ENCODE measurements around the gene MAMDC4.

MAMDC4 gene

DNA sequence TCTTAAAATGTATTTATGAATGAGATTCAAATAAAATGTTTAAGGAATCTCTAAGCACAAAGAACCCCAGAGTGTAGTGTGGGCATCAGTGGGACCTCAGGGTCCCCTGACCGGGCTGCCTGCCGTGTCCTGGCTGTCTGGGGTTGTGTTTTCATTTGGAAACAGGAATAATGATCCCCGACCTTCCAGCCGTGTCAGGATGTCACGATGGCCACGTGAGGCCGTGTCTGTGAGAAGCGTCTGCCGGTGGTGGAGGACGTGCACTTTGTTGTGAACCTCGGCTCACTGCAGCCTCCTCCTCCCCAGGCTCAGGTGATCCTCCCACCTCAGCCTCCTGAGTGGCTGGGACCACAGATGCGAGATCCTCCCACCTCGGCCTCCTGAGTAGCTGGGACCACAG lies 38.5 kb downstream of the MAMDC4 start:
- DNase-seq (ENCODE audit: low read depth, low spot score), result no peak

DNA sequence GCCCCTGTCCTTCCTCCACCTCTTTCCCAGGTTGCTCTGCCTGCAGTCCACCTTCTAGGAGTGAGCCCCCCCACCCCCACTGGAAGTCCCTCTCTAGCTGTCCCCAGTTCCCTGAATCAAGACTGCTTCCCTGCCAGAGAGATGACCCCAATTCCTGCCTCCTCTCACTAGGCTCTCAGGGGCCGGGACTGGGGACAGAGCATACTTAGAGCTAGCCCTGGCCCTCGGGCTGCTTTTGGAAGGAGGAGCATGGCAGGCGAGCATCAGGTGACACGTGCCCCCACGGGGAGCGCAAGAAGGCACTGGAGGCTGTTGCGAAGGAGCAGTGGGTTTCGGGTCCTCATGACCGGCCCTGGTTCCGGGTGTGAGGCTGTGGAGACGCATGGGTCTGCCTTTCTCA lies 43.9 kb downstream of the MAMDC4 start:
- DNase-seq (ENCODE audit: low read depth, low spot score), result no peak

DNA sequence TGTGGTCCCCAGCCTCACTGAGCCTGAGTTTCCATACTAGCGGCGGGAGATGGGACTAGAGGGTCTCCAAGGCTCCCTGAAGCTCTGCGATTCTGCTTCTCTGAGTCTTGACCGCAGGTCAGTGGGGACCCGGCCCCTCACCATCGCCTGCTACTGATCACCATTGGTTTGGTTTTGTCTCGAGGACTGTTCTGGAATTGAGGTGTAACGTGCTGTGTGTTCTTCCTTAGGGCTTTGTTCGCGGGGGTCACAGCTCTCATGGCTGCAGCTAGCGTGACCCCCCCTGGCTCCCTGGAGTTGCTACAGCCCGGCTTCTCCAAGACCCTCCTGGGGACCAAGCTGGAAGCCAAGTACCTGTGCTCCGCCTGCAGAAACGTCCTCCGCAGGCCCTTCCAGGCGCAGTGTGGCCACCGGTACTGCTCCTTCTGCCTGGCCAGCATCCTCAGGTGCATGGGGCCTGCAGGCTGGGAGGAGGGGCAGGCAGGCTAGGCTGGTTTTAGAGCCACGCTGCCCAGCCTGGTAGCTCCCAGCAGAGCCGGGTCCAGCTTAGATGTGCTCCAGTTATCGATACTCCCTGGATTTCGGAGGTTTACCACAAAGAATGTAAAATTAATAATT lies 46.4 kb downstream of the MAMDC4 start:
- no peak for DNase-seq (ENCODE audit: low read depth, low spot score)

DNA sequence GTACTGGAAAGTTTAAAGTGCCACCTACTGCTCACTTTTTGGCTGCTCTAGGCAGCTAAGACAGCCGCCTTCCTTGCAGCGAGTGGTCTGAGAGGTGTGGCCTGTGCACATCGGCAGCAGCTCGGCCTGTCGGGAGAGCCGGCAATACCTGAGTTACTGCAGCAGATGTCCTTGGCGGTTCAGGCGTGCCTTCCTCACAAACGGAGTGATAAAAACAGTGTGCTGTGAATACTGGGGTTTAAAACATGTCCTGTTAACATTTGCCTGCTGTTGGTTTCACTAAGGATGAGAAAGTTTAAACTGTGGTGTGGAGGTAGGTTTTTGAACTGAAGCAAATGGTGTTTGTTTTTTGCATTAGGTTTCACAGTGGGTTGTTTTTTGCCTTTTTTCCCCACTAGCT lies 47.0 kb downstream of the MAMDC4 start:
- DNase-seq (ENCODE audit: low read depth, low spot score), result no peak

DNA sequence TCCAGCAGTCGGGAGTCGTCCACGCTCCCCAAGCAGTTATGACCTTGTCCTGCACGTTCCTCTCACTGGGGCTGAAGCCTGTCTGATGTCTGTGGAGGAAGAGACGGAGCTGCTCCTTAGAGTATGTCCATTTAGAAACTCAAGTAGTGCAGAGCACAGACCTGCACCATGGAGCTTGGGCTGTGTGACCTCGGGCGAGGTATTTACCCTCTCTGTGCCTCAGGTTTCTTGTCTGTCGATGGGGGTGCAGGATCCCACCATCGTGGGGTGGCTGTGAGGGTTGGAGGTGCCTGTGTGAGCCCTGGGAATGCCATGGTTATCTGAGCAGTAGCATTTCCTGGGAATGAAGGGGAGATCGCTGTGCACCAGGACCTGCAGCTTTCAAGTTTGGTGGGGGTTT lies 48.4 kb downstream of the MAMDC4 start:
- no peak for DNase-seq (ENCODE audit: low read depth, low spot score)

DNA sequence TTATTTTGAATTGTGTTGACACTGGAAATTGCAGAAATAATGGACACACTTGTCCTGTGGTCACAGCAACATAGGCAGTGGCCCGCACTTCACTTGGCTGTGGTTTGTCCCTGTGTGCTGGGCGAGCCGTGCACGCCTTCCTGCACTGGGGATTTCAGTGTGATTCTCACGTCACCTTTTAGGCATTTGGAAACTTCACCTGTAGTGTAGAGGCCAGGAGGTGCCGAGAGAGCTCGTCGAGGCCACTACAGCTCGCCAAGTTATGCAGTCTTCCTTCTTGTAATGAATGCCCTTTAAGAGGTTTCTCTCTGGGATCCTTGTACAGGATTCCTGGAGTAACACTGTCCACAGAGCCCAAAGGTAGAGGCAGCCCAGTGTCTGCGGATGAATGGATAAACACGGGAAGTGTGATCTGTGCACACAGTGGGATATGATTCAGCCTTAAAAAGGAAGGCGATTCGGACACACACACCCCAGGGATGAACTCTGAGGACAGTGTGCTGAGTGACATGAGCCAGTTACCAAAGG lies 48.9 kb downstream of the MAMDC4 start:
- DNase-seq (ENCODE audit: low read depth, low spot score), result no peak

DNA sequence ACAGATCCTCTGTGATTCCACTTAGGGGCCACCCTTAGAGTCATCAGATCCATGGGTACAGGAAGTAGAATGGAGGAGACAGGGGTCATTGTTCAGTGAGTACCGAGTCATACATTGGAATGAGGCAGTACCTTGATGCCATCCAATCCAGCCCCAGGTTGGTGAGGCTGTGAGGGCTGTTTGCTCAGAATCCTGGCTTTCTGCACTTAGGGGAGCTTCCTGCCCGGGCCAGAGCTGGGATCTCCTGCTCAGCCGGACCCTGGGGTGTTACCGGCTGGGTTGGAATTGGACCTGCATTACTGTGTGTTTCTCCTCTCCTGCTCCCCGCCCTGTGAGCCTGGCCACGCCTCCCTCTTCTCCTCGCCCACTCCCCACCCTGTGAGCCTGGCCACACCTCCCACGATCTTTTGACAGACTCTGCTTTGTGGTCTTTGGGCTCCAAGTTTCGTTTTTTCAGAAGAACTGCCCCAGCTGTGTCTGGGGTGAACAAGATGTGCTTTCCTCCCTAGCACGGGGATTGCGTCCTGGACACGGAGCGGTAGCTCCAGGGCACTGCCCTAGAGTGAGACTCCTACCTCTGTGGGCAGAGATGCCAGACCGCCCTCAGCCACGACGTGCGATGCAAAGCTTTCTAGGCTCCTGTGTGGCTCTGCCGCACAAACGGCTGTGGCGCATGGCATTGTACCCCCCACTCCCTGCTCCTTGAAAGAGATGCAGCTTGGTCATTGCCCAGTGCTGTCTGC lies 49.5 kb downstream of the MAMDC4 start:
- DNase-seq (ENCODE audit: low read depth, low spot score), result no peak

DNA sequence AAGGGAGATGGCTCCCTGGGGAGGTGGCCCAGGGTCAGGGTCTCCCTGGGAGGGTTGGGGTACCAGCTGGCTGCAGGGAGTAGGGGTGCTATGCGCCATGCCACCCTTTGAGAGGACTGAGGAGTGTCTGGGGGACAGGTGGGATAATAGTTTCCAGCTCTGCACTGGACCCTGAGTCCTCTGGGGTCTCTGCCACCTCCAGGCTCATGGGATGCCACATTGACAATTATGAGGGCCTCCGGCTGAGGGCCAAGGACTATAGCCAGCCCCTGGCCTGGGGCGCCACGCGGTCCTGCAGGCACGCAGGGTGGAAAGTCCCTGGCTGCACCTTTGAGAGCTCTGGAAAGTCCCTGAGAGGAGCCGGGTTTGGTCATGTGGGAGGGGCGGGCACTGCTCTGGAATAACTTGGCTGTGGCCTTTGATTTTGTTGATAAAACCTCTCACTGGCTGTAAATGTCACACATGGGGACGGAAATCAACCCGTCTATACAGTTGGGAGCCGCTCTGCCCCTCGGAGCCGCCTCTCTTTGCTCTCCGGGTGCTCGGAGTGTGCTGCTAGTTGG lies 50.2 kb downstream of the MAMDC4 start:
- no peak for DNase-seq (ENCODE audit: low read depth, low spot score)

DNA sequence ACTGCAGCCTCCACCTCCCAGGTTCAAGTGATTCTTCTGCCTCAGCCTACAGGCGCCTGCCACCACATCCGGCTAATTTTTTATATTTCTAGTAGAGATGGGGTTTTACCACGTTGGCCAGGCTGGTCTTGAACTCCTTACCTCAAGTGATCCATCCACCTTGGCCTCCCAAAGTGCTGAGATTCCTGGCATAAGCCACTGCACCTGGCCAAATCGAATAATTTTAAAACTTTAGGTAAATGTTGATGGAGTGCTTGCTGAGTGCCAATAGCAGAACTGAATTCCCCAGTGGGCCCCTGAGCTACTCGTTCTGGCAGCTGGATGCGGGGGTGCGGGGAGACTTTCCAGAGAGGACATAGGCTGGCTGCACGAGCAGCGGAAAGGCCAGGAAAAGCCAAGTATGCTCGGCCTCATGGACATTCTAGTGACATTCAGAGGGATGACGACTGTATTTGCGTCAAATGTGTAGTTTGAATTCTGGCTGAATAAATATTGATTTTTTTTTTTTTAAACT lies 51.0 kb downstream of the MAMDC4 start:
- DNase-seq (ENCODE audit: low read depth, low spot score), result no peak

DNA sequence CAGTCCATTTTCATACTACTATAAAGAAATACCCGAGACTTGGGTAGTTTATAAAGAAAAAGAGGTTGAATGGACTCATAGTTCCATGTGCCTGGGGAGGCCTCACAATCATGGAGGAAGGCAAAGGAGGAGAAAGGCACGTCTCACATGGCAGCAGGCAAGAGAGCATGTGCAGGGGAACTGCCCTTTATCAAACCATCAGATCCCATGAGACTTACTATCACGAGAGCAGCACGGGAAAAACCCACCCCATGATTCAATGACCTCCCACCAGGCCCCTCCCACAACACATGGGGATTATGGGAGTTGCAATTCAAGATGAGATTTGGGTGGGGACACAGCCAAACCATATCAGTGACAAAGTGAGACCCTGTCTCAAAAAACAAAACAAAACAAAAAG lies 54.1 kb downstream of the MAMDC4 start:
- no peak for DNase-seq (ENCODE audit: low read depth, low spot score)

DNA sequence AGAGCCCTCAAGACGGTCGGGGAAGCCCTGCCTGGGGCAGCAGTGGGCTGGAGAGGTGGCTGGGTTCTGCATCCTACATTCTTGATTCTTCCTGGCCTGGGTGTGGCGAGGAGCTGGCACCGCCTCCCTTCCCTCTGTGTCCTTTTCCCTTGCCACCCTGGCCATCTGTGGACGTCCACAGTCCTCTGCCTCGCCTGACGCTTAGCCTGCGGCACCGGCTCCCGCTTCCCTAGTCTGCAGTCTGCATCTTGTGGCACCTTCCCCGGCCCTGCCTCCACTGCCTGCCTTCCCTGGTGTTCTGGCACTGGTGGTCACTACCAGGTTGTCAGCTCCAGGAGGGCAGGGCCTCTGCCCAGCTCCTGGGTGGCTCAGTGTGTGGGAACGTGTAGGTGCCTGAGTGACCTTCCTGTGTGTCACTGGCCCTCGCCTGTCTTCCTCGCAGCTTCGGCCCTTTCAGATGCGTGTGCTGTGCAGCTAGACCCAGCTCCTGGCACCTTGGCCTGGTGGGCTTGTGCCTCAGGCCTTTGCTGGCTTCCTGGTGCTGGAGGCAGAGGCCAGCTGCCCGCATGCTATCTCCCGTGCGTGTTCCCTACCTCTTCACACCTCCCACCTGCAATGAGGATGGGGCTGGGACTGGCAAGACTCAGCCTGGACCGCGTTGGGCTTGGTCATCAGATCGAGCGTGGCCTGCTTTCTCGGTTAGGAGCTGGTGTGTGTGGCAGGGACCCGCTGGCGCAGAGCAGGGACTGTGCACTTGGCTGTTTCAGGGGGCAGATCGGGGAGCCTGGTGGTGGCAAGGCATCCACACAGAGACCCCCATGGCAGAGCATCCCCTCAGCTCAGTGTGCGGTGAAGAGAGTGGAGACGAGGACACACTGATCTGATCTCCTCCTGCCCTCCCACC lies 55.1 kb downstream of the MAMDC4 start:
- no peak for DNase-seq (ENCODE audit: low read depth, low spot score)
